ENCODE measurements around the gene DVL3.

DNA sequence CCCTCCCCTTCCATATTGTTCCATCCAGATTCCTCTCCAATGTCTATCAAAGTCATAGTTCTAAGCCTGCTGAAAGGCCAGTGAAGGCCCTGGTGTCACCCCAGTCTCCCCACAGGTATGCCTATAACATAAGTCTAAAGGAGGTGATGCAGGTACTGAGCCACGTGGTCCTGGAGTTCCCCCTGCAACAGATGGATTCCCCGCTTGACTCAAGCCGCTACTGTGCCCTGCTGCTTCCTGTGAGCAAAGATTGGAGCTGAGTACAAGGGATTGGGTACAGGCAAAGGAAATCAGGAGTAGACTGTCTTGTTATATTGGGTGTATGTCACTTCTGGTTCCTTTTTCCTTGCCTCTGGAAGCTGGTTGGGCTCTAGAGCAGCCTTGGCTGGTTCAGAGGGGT, 11.8 kb upstream of the DVL3 start:
- TF ChIP-seq YY1 (IDR thresholded peaks at IDR 0.05; ENCODE audit: insufficient read depth, insufficient read length) (no peak), SUZ12 (IDR thresholded peaks at IDR 0.05; ENCODE audit: extremely low read depth, insufficient read depth, insufficient read length) (no peak), ZNF274 (IDR thresholded peaks at IDR 0.05; ENCODE audit: low read depth, low read length) (no peak)

Data from NT2/D1 (cell line).